GM10248 (cell line): ENCODE data around the gene EPHX1.

Source experiments
- CTCF ChIA-PET: fragments of 300-600 bp; sonication (Branson Sonifier 250); formaldehyde crosslinking; extraction: SDS; loops from one replicate; lab custom pipeline; 2021; ENCODE audit warnings: antibody characterized with exemption; lab: Yijun Ruan, JAX
- POLR2A ChIA-PET: fragments of 350-650 bp; sonication (Branson Sonifier 250); formaldehyde crosslinking; extraction: SDS; loops from one replicate; lab custom pipeline; 2020; ENCODE audit warnings: antibody characterized with exemption; lab: Yijun Ruan, JAX
- DNase-seq: peaks from one replicate; pipeline ENCODE4 v3.0.0; 2012; ENCODE audit errors: extremely low spot score
- CTCF ChIP-seq: IDR thresholded peaks from 2 replicates; pipeline ENCODE4 v1.5.1; 2012; ENCODE audit warnings: mild to moderate bottlenecking, low read depth; ENCODE audit errors: extremely low read depth, missing control alignments, control extremely low read depth

Gene EPHX1

DNA sequence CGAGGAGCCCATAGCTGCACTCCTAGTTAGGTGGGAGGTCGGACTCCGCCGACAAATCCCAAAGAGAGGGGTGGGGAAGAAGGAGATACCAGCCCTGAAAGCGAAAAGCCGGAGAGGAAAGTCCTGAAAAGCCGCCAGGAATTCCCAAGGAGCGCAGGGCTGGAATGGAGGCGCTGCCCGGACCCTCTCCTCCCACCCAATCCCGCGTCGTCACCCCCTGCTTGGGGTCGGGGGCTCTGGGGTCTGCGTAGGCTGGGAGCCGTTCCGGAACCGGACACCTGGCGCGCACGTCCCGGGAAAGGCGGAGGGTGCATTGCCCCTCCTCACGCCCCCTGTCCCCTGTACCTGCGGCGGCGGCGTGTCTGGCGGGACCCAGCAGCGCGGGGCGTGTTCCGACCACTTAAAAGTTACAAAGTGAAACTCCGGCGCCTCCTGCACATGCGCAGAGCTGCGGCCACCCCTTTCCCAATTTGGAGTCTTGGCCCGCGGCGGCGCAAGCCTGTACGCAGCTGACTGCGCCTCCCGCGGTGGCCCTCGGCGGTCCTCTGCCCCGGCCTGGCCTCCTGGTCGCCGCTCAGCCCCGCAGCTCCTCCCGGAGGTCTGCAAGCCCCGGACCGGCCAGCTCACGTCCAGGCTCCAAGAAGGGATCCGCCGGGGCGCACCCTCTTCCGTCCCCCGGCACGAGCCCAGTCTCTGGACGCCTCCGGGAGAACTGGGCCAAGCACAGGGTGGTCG lies 72.2 kb downstream of the EPHX1 start, which contains the start of gene TMEM63A:
TSS of gene TMEM63A (minus strand) at position 422 of the 735 bp plus-strand sequence. CDS start 4,800 bp downstream, outside the sequence.
- ChIA-PET CTCF (interaction anchor here (0.8 to 4.6 kb wide), 23 partner anchors 8 to 414 kb away, joined by 3 to 34 read pairs (median 4); partner anchors contain the start of gene EPHX1), POLR2A (interaction anchor here (1.0 kb wide), 1 partner anchor 181 kb away, joined by 3 read pairs; the partner anchor contains the start of gene H3-3A)
- peak; percentile 96 for DNase-seq
- peak; percentile 34 for TF ChIP-seq CTCF

DNA sequence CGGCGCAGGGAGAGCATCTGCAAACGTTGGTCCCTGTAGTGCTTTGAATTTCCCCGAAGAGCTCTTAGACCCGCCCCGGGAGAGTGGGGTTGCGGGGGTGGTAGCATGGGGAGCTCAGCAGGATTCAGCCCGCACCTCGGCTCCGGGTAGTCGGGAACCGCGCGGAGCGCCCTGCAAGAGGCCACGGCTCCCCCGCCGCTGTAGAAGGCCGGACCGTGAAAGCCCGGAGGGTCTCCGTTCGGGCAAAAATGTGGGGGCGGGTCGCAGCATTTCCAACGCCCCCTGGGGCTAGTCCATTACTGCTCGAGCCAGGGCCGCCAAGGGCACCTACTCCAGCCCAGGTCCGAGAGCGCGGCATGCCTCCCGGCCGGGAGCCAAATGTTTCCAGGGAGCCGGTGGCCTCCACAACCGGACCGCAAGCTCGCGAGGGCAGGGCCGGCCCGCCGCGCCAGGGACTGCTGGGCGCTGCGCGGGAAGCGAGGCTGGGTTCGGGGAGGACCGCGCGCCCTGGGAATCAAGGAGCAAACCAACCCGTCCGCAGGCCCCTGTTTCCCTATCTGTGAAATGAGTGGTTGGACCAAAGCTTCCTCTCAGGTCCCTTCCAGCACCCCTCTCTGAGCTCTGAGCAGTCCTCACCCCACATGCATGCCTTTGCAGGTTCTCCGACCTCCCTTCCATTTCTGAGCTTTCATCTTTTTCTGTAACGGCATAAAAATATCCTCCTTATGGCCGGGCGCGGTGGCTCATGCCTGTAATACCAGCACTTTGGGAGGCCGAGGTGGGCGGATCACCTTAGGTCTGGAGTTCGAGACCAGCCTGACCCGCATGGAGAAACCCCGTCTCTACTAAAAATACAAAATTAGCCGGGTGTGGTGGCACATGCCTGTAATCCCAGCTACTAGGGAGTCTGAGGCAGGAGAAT lies 73.0 kb downstream of the EPHX1 start:
- TF ChIP-seq CTCF: no peak
- DNase-seq: peak; percentile 60
- ChIA-PET CTCF (interaction anchor here (0.8 to 4.6 kb wide), 23 partner anchors 8 to 408 kb away, joined by 3 to 34 read pairs (median 4); partner anchors contain the start of genes EPHX1 and SRP9), POLR2A (interaction anchor here (0.7 to 1.0 kb wide), 2 partner anchors 41 to 180 kb away, joined by 3 to 5 read pairs; partner anchors contain the start of genes H3-3A and PYCR2)

GRCh38 chr1:225883616-225884265 lies 73.8 kb downstream of the EPHX1 start:
- CTCF ChIA-PET: interaction anchor here (1.2 to 4.6 kb wide), 8 partner anchors 8 to 409 kb away, joined by 3 to 34 read pairs (median 6); partner anchors contain the start of gene EPHX1
- no peak for DNase-seq
- POLR2A ChIA-PET: interaction anchor here (0.7 kb wide), 1 partner anchor 40 kb away, joined by 5 read pairs; the partner anchor contains the start of gene PYCR2
- no peak for TF ChIP-seq CTCF

- CTCF ChIA-PET: interaction anchor here (1.3 to 3.9 kb wide), 3 partner anchors 13 to 107 kb away, joined by 4 to 25 read pairs (median 4); partner anchors contain the start of gene SRP9
- DNase-seq: no peak
- POLR2A ChIA-PET: no interaction called here
- no peak for TF ChIP-seq CTCF
These were observed 75.4 kb downstream of the EPHX1 start for GRCh38 chr1:225885336-225885735.

DNA sequence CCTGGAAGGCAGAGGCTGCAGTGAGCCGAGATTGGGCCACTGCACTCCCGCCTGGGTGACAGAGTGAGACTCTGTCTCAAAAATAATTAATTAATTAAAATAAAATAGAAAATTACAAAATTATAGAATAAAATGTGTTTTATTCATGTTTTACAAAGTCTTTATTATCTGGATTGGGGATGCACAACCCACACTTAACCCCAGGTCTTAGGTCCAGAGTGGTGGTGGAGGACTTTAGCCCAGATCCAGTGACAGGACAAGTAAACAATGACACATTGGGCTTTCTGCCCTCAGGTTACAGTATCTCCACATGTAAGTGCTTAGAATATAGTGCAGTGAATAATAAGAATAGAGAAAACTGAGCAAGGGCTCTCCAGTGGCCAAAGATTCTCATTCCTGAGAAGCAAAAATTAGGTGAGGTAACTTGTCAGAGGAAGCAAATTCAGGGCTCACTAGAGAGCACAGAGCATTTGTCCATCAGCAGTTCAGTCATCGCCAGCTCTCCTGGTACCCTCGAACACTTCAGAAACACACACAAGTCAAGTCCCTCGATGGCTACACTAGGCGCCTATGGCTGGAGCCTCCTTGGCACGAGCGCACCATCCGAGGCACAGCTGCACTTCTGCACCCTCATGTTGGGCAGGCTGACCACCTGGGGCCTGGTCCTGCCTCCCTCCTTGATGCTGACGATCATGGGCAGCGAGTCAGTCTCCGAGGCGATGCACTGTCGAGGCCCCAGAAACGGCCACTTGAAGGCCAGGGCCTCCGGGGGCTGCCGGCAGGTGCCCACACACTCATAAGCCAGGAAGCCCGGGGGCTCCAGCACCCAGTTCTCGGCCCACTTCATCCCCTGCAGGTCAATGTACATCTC lies 76.5 kb downstream of the EPHX1 start:
- ChIA-PET POLR2A (no interaction called here), CTCF (no interaction called here)
- DNase-seq: no peak
- TF ChIP-seq CTCF: no peak
